Right lobe of liver (tissue), 4 donors: ENCODE data around the gene DDR2.

Source experiments
- CTCF ChIP-seq, 4 donors: fragments of 200-600 bp in 3 of 4; fragments of 450-650 bp in 1 of 4; IDR thresholded peaks; one replicate each; pipeline versions ENCODE4 v1.5.1 to v1.8.0; 2016 to 2022; ENCODE audit warnings: antibody characterized with exemption in 4 of 4, mild to moderate bottlenecking in 2 of 4
- POLR2A ChIP-seq: fragments of 450-650 bp; IDR thresholded peaks from one replicate; pipeline ENCODE4 v1.6.1; 2017; ENCODE audit warnings: antibody characterized with exemption, mild to moderate bottlenecking
- donor health status: DM: no; HTN: no; CAD: no.
- donor health status: DM: no; HTN: no; CAD: no.
- donor health status: DM: no; HTN: yes; CAD: no.

GRCh38 chr1:162660574-162660973 is 28.3 kb downstream of the DDR2 start:
- TF ChIP-seq CTCF (IDR thresholded peaks at IDR 0.05) = no peak
- no peak for TF ChIP-seq POLR2A
